Endothelial cell of umbilical vein (primary cell): ENCODE measurements around the gene HTR3A. TPM values are rescaled to one million over a fixed set of nuclear protein-coding genes. Genes with fewer than 3 reads are reported as not detected.

Experiments
- BruUV-seq: library from RNA; stranded (reverse); fragments of 400-500 nt; replicated peaks from 2 replicates; lab custom pipeline; 2021; lab: Mats Ljungman, UMichigan
- CTCF ChIA-PET: fragments of 300-600, 350-600 bp; sonication (Branson Sonifier 250); formaldehyde crosslinking; loops from one replicate; lab custom pipeline; 2021; ENCODE audit warnings: antibody characterized with exemption, inconsistent platforms; lab: Charles Lee
- POLR2A ChIA-PET: fragments of 300-600, 350-600 bp; sonication (Branson Sonifier 250); formaldehyde crosslinking; loops from one replicate; lab custom pipeline; 2021; ENCODE audit warnings: antibody characterized with exemption, inconsistent platforms; lab: Charles Lee
- DNase-seq: peaks from one replicate; pipeline ENCODE4 v3.0.0-alpha.2; 2011; ENCODE audit warnings: low read depth, low spot score
- FAIRE-seq: peaks from 2 replicates; lab custom pipeline; 2011; peaks lifted over from hg19 to GRCh38; lab: Jason Lieb, UNC
- H2AFZ ChIP-seq: 2 replicates; pipeline ENCODE4 v1.6.0; 2012; ENCODE audit warnings: low read depth, low read length, control low read depth, inconsistent platforms
- H3K27ac ChIP-seq: 2 replicates; pipeline ENCODE4 v1.5.1; 2011; ENCODE audit warnings: low read depth, mild to moderate bottlenecking, control low read depth, low read length, moderate library complexity; ENCODE audit not compliant: insufficient read depth
- H3K27me3 ChIP-seq, 2 experiments: 2 replicates each; pipeline versions ENCODE4 v1.6.0 to v1.6.1; 2011; ENCODE audit warnings: low read length in 2 of 2, mixed read lengths in 1 of 2; ENCODE audit not compliant: control insufficient read depth in 2 of 2, insufficient read depth in 2 of 2
- H3K36me3 ChIP-seq, 2 experiments: 2 replicates in 1 of 2; 3 replicates in 1 of 2; pipeline ENCODE4 v1.5.1; 2011; ENCODE audit warnings: low read length in 2 of 2, mild to moderate bottlenecking in 1 of 2, moderate library complexity in 1 of 2; ENCODE audit not compliant: control insufficient read depth in 2 of 2, insufficient read depth in 2 of 2; ENCODE audit errors: extremely low read depth in 1 of 2
- H3K4me1 ChIP-seq: 3 replicates; pipeline ENCODE4 v1.5.1; 2011; ENCODE audit warnings: mild to moderate bottlenecking, low read length; ENCODE audit not compliant: control insufficient read depth, insufficient read depth; ENCODE audit errors: extremely low read depth
- H3K4me2 ChIP-seq: 2 replicates; pipeline ENCODE4 v1.6.1; 2011; ENCODE audit warnings: low read length, control low read depth, mixed read lengths; ENCODE audit not compliant: insufficient read depth
- H3K4me3 ChIP-seq, 3 experiments: fragments of 200-600 bp in 1 of 3; sonication (generic), shearing (Covaris generic) in 1 of 3; replicated peaks in 1 of 3; 2 replicates each; pipeline ENCODE4 v1.5.1; 2011 to 2016; ENCODE audit warnings: control low read depth in 3 of 3, low read length in 3 of 3, mild to moderate bottlenecking in 2 of 3, inconsistent platforms in 1 of 3, low read depth in 1 of 3, moderate library complexity in 1 of 3; ENCODE audit not compliant: insufficient read depth in 1 of 3
- H3K79me2 ChIP-seq: 2 replicates; pipeline ENCODE4 v1.6.0; 2012; ENCODE audit warnings: low read length, inconsistent platforms; ENCODE audit not compliant: control insufficient read depth, insufficient read depth
- H3K9ac ChIP-seq: replicated peaks from 2 replicates; pipeline ENCODE3; 2011; ENCODE audit warnings: low read length, control low read depth; ENCODE audit not compliant: insufficient read depth; ENCODE audit errors: extremely low read depth
- H3K9me1 ChIP-seq: replicated peaks from 3 replicates; pipeline ENCODE4 v1.6.0; 2011; ENCODE audit warnings: mild to moderate bottlenecking, low read length; ENCODE audit not compliant: control insufficient read depth, insufficient read depth; ENCODE audit errors: extremely low read depth
- H3K9me3 ChIP-seq: replicated peaks from 2 replicates; pipeline ENCODE4 v1.5.1; 2012; ENCODE audit warnings: low read length, inconsistent platforms; ENCODE audit not compliant: control insufficient read depth, insufficient read depth
- H4K20me1 ChIP-seq: replicated peaks from 2 replicates; pipeline ENCODE3; 2011; ENCODE audit warnings: mild to moderate bottlenecking, low read length; ENCODE audit not compliant: control insufficient read depth, insufficient read depth; ENCODE audit errors: extremely low read depth
- CTCF ChIP-seq, 2 donors: IDR thresholded peaks; 1 replicate in 1 of 2; 2 replicates in 1 of 2; pipeline ENCODE4 v1.5.1; 2011; ENCODE audit warnings: low read length in 2 of 2, mild to moderate bottlenecking in 2 of 2, moderate library complexity in 2 of 2, control low read depth in 1 of 2, inconsistent platforms in 1 of 2, low read depth in 1 of 2; ENCODE audit not compliant: insufficient read depth in 1 of 2; ENCODE audit errors: extremely low read depth in 1 of 2
- EZH2 ChIP-seq: IDR thresholded peaks from 2 replicates; pipeline ENCODE4 v1.6.1; 2012; ENCODE audit warnings: borderline replicate concordance, low read depth, mild to moderate bottlenecking, moderate library complexity, low read length, inconsistent platforms; ENCODE audit not compliant: severe bottlenecking
- FOS ChIP-seq: IDR thresholded peaks from 2 replicates; pipeline ENCODE4 v1.6.1; 2011; ENCODE audit warnings: mild to moderate bottlenecking, low read length, moderate library complexity, borderline replicate concordance; ENCODE audit not compliant: insufficient read depth
- GATA2 ChIP-seq: IDR thresholded peaks from 2 replicates; pipeline ENCODE4 v1.7.0; 2011; ENCODE audit warnings: low read depth, mild to moderate bottlenecking, moderate library complexity, mixed read lengths, low read length; ENCODE audit not compliant: insufficient read length, insufficient read depth
- JUN ChIP-seq: IDR thresholded peaks from 2 replicates; pipeline ENCODE4 v1.6.1; 2011; ENCODE audit warnings: borderline replicate concordance, low read depth; ENCODE audit not compliant: insufficient read length, insufficient read depth
- MAX ChIP-seq: IDR thresholded peaks from 2 replicates; pipeline ENCODE4 v1.6.1; 2011; ENCODE audit not compliant: insufficient read depth, insufficient read length
- MYC ChIP-seq: IDR thresholded peaks from one replicate; pipeline ENCODE4 v1.6.1; 2011; ENCODE audit warnings: mild to moderate bottlenecking, low read depth, low read length
- POLR2A ChIP-seq: IDR thresholded peaks from 2 replicates; pipeline ENCODE4 v1.6.1; 2012; ENCODE audit warnings: low read depth, mild to moderate bottlenecking, control low read depth, low read length
- POLR2AphosphoS5 ChIP-seq: IDR thresholded peaks from 2 replicates; pipeline ENCODE4 v1.6.1; 2012; ENCODE audit warnings: low read depth, mild to moderate bottlenecking, control low read depth, low read length, moderate library complexity; ENCODE audit not compliant: insufficient read depth
- dilution Hi-C: fragments of 300-500 bp; cut with MboI; formaldehyde crosslinking; loops from one replicate; pipeline ENCODE4 v1.15.0; 2019; ENCODE audit warnings: low sequenced_read_pairs; ENCODE audit not compliant: extremely low pct_ligation_motif_present
- intact Hi-C: fragments of 100-400 bp; cut with micrococcal nuclease; formaldehyde crosslinking; loops from one replicate; pipeline ENCODE4 v1.10.0; 2022
- polyA plus RNA-seq, 4 experiments: library from polyadenylated mRNA; depleted of rRNA in 3 of 4; stranded (reverse) in 3 of 4; unstranded in 1 of 4; fragments of >200 nt; gene quantifications; 2 replicates each; pipeline versions ENCODE4 v1.2.1 to v1.2.3, GENCODE V29; 2011 to 2012; ENCODE audit warnings: missing spikeins in 1 of 4
- total RNA-seq: library from RNA; stranded (reverse); gene quantifications from 2 replicates; pipeline ENCODE4 v1.2.3, GENCODE V29; 2021

HTR3A gene
- total and polyA plus RNA-seq, 2 donors (not counting 3 experiments of a cell fraction or from before 2014, with no cell fraction given): not detected

- Histone ChIP-seq H3K9me3 (no peaks in the 10 kb centered on the region), H3K9ac (no peak overlapping the region), H3K36me3 (no peaks in the 10 kb centered on the region), H2AFZ (no peak overlapping the region), H4K20me1 (no peaks in the 10 kb centered on the region), H3K27me3 (peaks cover 5 to 8% of the 10 kb centered on the region in 2 experiments), H3K9me1 (no peaks in the 10 kb centered on the region), H3K4me3 (no peak overlapping the region), H3K79me2 (no peaks in the 10 kb centered on the region), H3K4me2 (no peak overlapping the region), H3K4me1 (peaks cover 4% of the 10 kb centered on the region), H3K27ac (no peak overlapping the region)
- ChIA-PET CTCF (interaction anchor here (0.8 kb wide), 1 partner anchor 284 kb away, joined by 3 read pairs; no protein-coding TSS in a partner anchor), POLR2A (no interaction called here)
- intact Hi-C loops: no loop called here
- no TSS peak for BruUV-seq
- no peak for DNase-seq
- FAIRE-seq: no peak
- TF ChIP-seq MAX (no peak), POLR2A (no peak), JUN (no peak), GATA2 (no peak), EZH2 (no peak), POLR2AphosphoS5 (no peak), FOS (no peak), MYC (no peak)
- dilution Hi-C loops: no loop called here
Measured at GRCh38 chr11:113977701-113978100, 2.8 kb downstream of the HTR3A start.

- Histone ChIP-seq H3K79me2 (no peaks in the 10 kb centered on the region), H3K36me3 (no peaks in the 10 kb centered on the region), H3K4me1 (peaks cover 4% of the 10 kb centered on the region), H3K4me2 (no peak overlapping the region), H3K27ac (no peak overlapping the region), H3K4me3 (no peak overlapping the region), H3K9ac (no peak overlapping the region), H2AFZ (no peak overlapping the region), H3K9me3 (no peaks in the 10 kb centered on the region), H3K9me1 (no peaks in the 10 kb centered on the region), H3K27me3 (peaks cover 4 to 8% of the 10 kb centered on the region in 2 experiments), H4K20me1 (no peaks in the 10 kb centered on the region)
- BruUV-seq: no TSS peak
- dilution Hi-C loops (no loop called here), intact Hi-C loops (no loop called here)
- POLR2A ChIA-PET: no interaction called here
- TF ChIP-seq POLR2AphosphoS5 (no peak), CTCF (IDR thresholded peaks at IDR 0.05; ENCODE audit: extremely low read depth in 1 of 2, insufficient read depth in 1 of 2, low read depth in 1 of 2, low read length in 2 of 2) (no peak), FOS (no peak), MYC (no peak), JUN (no peak), POLR2A (no peak), EZH2 (no peak), GATA2 (no peak), MAX (no peak)
- FAIRE-seq (no peak), DNase-seq (no peak)
- CTCF ChIA-PET: interaction anchor here (0.8 to 1.5 kb wide), 2 partner anchors 14 to 282 kb away, joined by 3 to 6 read pairs; no protein-coding TSS in a partner anchor
Measured at GRCh38 chr11:113979431-113979830, 4.5 kb downstream of the HTR3A start.
